GM12892 (cell line): Measurements from ENCODE around the gene MBD1.

Source experiments
- POLR2A ChIP-seq: IDR thresholded peaks from 2 replicates; pipeline ENCODE4 v1.6.1; 2011; ENCODE audit warnings: low read depth, low read length, control low read depth
- POLR2AphosphoS5 ChIP-seq: IDR thresholded peaks from 2 replicates; pipeline ENCODE4 v1.6.1; 2011; ENCODE audit warnings: low read depth, low read length, control low read depth
- TAF1 ChIP-seq: IDR thresholded peaks from 2 replicates; pipeline ENCODE4 v1.6.1; 2011; ENCODE audit warnings: low read depth, mild to moderate bottlenecking, control low read depth, low read length, borderline replicate concordance

DNA sequence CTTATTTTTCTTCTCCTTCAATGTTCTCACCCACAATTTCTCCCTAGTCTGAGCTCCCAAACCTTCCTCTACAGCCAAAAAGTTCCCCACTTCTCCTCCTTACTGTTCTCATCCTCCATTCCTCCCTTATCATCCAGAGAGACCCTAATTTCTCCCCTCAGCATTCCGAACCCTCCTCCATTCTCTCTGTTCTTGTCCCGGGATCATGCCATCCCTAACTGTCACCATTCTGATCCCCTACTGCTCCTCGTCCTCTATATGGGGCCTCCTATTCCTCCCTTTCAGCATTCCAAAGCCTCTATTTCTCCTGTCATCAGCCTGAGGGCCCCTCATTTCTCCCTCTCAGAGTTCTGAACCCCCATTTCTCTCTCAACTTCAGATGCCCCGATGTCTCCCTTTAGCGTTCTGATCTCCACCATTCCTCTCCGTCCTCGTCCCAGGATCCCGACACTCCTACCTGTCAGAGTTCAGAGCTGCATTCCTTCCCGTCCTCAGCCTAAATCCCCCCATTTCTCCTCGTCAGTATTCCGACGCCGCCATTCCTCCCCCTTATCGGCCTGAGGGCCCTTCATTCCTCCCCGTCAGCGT is 522 bp downstream of the MBD1 start:
- TF ChIP-seq POLR2AphosphoS5 (no peak), TAF1 (no peak), POLR2A (no peak)
